Uterus (tissue), 4 donors: Measurements from ENCODE around the gene KLHL21. TPM values are rescaled to one million over a fixed set of nuclear protein-coding genes. Genes with fewer than 3 reads are reported as not detected.

ENCODE experiments used
- DNase-seq, 2 donors: peaks; one replicate each; pipeline ENCODE4 v3.0.0-alpha.2; 2019 to 2020
- H3K27ac ChIP-seq, 2 donors: fragments of 200-600 bp; sonication (generic); 1 replicate in 1 of 2; 2 replicates in 1 of 2; pipeline ENCODE4 v1.5.1; 2016 to 2018
- H3K27me3 ChIP-seq, 2 donors: fragments of 200-600 bp; sonication (generic); one replicate each; pipeline ENCODE4 v1.5.1; 2018 to 2019; ENCODE audit warnings: control low read depth in 1 of 2
- H3K36me3 ChIP-seq, 2 donors: fragments of 200-600 bp; sonication (generic); one replicate each; pipeline ENCODE4 v1.5.1; 2019; ENCODE audit warnings: control low read depth in 1 of 2
- H3K4me1 ChIP-seq, 2 donors: fragments of 200-600 bp; sonication (generic); one replicate each; pipeline ENCODE4 v1.5.1; 2018 to 2019; ENCODE audit warnings: control low read depth in 1 of 2
- H3K4me3 ChIP-seq, 2 donors: fragments of 200-600 bp; sonication (generic); 1 replicate in 1 of 2; 2 replicates in 1 of 2; pipeline ENCODE4 v1.5.1; 2018 to 2019; ENCODE audit warnings: mild to moderate bottlenecking in 1 of 2
- H3K9me3 ChIP-seq, 2 donors: fragments of 200-600 bp; sonication (generic); one replicate each; pipeline ENCODE4 v1.5.1; 2019; ENCODE audit warnings: control low read depth in 1 of 2
- POLR2A ChIP-seq, 2 donors: fragments of 450-650 bp; IDR thresholded peaks; one replicate each; pipeline ENCODE4 v1.6.1; 2016; ENCODE audit warnings: antibody characterized with exemption in 2 of 2, mild to moderate bottlenecking in 1 of 2, moderate library complexity in 1 of 2
- intact Hi-C: fragments of 100-400 bp; cut with DNase I; formaldehyde crosslinking; loops from one replicate; pipeline ENCODE4 v1.15.1; 2023; ENCODE audit warnings: low total_unique reads
- total RNA-seq, 4 donors: library from RNA; depleted of rRNA in 3 of 4; stranded (reverse); fragments of >200 nt in 3 of 4; gene quantifications; one replicate each; pipeline versions ENCODE4 v1.1.0 to v1.2.4, GENCODE V29; 2014 to 2023
- TF ChIP-seq, protein P1 (sequence below), 4 experiments: fragments of 200-600 bp in 2 of 4; fragments of 450-650 bp in 2 of 4; sonication (generic) in 2 of 4; IDR thresholded peaks; one replicate each; pipeline ENCODE4 v1.5.1; 2016 to 2019; ENCODE audit warnings: antibody characterized with exemption in 4 of 4, mild to moderate bottlenecking in 2 of 4, moderate library complexity in 1 of 4
- donor health status: DM: yes; HTN: yes; CAD: no.

Gene KLHL21
- total RNA-seq, 4 donors from 2014 or later: 17.4 to 31.1 (median 20.6) TPM

DNA sequence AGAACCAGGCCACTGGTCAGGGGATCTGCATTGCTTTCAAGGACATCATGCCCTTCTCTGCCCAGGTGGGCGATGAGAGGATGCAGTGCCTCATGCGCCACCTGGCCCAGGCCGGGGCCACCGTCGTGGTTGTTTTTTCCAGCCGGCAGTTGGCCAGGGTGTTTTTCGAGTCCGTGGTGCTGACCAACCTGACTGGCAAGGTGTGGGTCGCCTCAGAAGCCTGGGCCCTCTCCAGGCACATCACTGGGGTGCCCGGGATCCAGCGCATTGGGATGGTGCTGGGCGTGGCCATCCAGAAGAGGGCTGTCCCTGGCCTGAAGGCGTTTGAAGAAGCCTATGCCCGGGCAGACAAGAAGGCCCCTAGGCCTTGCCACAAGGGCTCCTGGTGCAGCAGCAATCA lies 27.9 kb downstream of the KLHL21 start:
- no peaks in the 10 kb centered on the region for H3K4me1 ChIP-seq
- DNase-seq: no peak
- no peaks in the 10 kb centered on the region for H3K27me3 ChIP-seq
- H3K9me3 ChIP-seq: no peaks in the 10 kb centered on the region
- TF ChIP-seq, protein P1, sequence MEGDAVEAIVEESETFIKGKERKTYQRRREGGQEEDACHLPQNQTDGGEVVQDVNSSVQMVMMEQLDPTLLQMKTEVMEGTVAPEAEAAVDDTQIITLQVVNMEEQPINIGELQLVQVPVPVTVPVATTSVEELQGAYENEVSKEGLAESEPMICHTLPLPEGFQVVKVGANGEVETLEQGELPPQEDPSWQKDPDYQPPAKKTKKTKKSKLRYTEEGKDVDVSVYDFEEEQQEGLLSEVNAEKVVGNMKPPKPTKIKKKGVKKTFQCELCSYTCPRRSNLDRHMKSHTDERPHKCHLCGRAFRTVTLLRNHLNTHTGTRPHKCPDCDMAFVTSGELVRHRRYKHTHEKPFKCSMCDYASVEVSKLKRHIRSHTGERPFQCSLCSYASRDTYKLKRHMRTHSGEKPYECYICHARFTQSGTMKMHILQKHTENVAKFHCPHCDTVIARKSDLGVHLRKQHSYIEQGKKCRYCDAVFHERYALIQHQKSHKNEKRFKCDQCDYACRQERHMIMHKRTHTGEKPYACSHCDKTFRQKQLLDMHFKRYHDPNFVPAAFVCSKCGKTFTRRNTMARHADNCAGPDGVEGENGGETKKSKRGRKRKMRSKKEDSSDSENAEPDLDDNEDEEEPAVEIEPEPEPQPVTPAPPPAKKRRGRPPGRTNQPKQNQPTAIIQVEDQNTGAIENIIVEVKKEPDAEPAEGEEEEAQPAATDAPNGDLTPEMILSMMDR (IDR thresholded peaks at IDR 0.05): no peak
- TF ChIP-seq POLR2A (IDR thresholded peaks at IDR 0.05): no peak
- no peak overlapping the region for H3K27ac ChIP-seq
- H3K36me3 ChIP-seq: no peaks in the 10 kb centered on the region
- H3K4me3 ChIP-seq: no peak overlapping the region
- intact Hi-C loops: no loop called here

DNA sequence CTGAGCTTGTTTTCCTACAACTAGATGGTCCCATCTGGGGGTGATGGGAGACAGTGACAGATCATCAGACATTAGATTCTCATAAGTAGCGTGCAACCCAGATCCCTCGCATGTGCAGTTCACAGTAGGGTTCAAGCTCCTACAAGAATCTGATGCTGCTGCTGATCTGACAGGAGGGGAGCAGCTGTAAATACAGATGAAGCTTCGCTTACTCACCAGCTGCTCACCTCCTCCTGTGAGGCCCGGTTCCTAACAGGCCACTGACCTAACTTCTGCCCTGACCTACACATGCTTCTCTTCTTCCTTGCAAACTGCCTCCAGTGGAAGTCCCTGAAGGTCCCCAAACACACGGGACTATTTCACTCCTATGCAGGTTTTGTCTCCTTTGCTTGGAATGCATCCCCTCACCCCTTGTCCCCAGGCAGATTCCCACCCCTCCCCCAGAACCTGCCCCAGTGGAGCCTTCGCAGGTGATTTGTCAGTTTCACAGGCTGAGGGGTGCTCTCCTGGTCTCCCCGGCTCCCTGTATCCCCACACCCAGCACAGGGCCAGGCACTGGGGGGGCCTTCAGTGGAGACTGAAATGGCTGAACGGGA lies 28.5 kb downstream of the KLHL21 start:
- TF ChIP-seq, protein P1 (IDR thresholded peaks at IDR 0.05): no peak
- TF ChIP-seq POLR2A (IDR thresholded peaks at IDR 0.05): no peak
- Histone ChIP-seq H3K27me3 (no peaks in the 10 kb centered on the region), H3K9me3 (no peaks in the 10 kb centered on the region), H3K36me3 (no peaks in the 10 kb centered on the region), H3K4me1 (no peaks in the 10 kb centered on the region), H3K4me3 (no peak overlapping the region), H3K27ac (no peak overlapping the region)
- intact Hi-C loops: no loop called here
- no peak for DNase-seq

DNA sequence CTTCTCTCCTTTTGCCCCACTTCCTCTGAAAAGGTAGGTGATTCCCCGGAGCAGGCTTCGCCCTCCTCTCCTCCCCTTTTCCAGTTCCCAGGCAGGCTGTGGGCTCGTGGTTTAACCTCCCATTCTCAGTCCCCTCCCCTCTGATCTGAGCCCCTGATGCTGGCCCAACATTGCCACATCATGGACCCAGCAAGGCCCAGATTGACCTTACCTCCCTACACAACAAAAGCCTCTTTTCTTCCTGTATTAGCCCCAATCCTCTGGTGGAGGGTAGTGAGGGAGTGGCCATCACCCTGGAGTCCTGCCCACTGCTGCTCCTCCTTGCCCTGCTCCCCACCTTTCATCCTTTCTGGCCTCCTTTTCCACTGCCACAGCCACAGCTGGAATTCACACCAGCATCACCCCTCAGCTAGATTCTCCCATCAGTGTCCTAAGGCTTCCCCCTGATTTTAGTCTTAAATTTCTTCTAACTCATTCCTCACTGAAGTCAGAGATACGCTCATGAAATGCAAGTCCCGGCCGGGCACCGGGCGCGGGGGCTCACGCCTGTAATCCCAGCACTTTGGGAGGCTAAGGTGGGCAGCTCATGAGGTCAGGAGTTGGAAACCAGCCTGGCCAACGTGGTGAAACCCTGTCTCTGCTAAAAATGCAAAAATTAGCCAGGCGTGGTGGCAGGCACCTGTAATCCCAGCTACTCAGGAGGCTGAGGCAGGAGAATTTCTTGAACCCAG lies 29.9 kb downstream of the KLHL21 start:
- H3K27ac ChIP-seq: no peak overlapping the region
- H3K36me3 ChIP-seq: no peaks in the 10 kb centered on the region
- H3K4me3 ChIP-seq: no peak overlapping the region
- H3K27me3 ChIP-seq: no peaks in the 10 kb centered on the region
- TF ChIP-seq, protein P1 (IDR thresholded peaks at IDR 0.05): no peak
- no peak for TF ChIP-seq POLR2A (IDR thresholded peaks at IDR 0.05)
- no peaks in the 10 kb centered on the region for H3K4me1 ChIP-seq
- no peaks in the 10 kb centered on the region for H3K9me3 ChIP-seq
- intact Hi-C loops: no loop called here
- DNase-seq: no peak

DNA sequence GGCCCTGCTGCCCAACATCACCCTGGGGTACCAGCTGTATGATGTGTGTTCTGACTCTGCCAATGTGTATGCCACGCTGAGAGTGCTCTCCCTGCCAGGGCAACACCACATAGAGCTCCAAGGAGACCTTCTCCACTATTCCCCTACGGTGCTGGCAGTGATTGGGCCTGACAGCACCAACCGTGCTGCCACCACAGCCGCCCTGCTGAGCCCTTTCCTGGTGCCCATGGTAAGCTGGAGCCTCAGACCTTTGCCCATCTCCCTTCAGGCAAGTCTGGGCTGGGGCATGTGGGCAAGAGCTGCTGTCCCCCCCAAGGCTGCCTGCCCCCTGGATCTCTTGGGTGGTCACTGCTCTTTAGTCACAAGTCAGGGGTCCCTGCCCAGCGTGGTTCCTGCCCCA lies 31.7 kb downstream of the KLHL21 start:
- intact Hi-C loops: no loop called here
- H3K36me3 ChIP-seq: no peaks in the 10 kb centered on the region
- H3K4me1 ChIP-seq: no peaks in the 10 kb centered on the region
- H3K27ac ChIP-seq: no peak overlapping the region
- no peak for DNase-seq
- H3K9me3 ChIP-seq: no peaks in the 10 kb centered on the region
- TF ChIP-seq POLR2A (IDR thresholded peaks at IDR 0.05): no peak
- TF ChIP-seq, protein P1 (IDR thresholded peaks at IDR 0.05): no peak
- no peak overlapping the region for H3K4me3 ChIP-seq
- no peaks in the 10 kb centered on the region for H3K27me3 ChIP-seq

DNA sequence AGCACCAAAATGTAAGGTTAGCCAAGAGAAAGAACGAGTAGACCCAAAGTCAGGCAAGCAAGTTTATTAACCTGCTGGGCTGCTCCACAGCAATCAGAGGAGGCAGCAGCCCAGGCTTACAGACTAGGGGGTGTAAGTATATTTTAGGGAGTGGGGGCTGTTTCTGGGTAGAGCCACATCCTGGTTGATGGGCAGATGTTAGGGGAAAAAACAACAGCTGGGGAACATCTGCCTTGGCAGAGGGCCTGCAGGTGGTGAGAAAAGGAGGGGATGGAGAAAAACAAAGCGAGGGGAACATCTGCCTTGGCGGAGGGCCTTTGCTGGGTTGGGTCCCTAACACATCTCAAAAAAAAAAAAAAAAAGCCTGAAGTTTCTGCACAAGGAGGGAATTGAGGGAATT lies 32.6 kb downstream of the KLHL21 start:
- H3K27ac ChIP-seq: no peak overlapping the region
- intact Hi-C loops: no loop called here
- no peak for DNase-seq
- no peak overlapping the region for H3K4me3 ChIP-seq
- no peaks in the 10 kb centered on the region for H3K4me1 ChIP-seq
- H3K9me3 ChIP-seq: no peaks in the 10 kb centered on the region
- H3K27me3 ChIP-seq: no peaks in the 10 kb centered on the region
- H3K36me3 ChIP-seq: no peaks in the 10 kb centered on the region
- TF ChIP-seq, protein P1 (IDR thresholded peaks at IDR 0.05): no peak
- no peak for TF ChIP-seq POLR2A (IDR thresholded peaks at IDR 0.05)
